ENCODE results near the gene PRKCA. TPM values are rescaled to one million over a fixed set of nuclear protein-coding genes. Genes with fewer than 3 reads are reported as not detected.
A peak's percentile ranks its signal among the peaks of the same experiment; 100 is the strongest.

Gene PRKCA
- total and polyA plus RNA-seq, 2 experiments from 2014 or later: 6.4 to 35.4 TPM

DNA sequence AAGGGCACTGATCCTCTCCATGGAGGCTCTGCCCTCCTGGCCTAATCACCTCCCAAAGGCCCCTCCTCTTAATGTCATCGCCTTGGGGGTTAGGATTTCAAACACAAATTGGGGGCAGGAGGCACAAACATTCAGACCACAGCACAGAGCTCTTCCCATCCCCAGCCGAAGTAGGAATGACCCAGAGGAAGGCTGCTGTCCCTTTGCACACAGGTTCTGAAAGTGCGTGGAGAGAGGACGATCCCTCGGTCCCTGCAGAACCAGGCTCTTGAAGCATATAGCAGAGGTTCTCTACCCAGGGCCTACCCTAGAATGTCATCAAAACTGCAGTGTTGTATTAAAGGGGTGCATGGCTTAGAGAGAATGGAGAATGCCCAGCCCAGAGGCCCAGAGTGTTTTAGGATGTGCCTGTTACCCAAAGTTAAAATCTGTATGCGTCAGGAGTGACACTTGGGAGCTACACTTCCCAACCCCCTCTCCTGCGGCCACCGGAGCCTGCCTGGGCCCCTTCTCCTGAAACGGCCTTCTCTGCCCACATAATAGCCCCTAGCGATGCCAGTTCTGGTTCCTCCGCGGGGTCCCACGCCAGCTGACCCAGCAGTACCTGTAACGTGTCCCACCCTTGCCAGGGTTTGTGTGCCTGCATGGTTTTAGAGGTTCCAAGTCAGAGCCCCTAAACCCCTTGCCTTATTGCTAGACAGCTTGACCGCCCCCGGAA lies 373.0 kb downstream of the PRKCA start:
- ATAC-seq: peak; percentile 62
- no peak overlapping the region for H3K27ac Mint-ChIP-seq

GRCh38 chr17:66675991-66676371 lies 373.6 kb downstream of the PRKCA start:
- no peak overlapping the region for H3K27ac Mint-ChIP-seq
- H3K4me3 ChIP-seq: no peak overlapping the region
- no peaks in the 10 kb centered on the region for H3K36me3 ChIP-seq (ENCODE audit: insufficient read depth)
- no peaks in the 10 kb centered on the region for H3K79me2 ChIP-seq (replicated peaks; ENCODE audit: insufficient read depth)
- no peak overlapping the region for H3K27ac ChIP-seq (ENCODE audit: low read depth)
- H3K4me1 Mint-ChIP-seq: peaks cover 18% of the 10 kb centered on the region
- no peak overlapping the region for H3K4me3 Mint-ChIP-seq
- no peaks in the 10 kb centered on the region; the same call in 1 of the 2 replicates for H3K4me1 ChIP-seq (ENCODE audit: insufficient read depth)
- H2AFZ ChIP-seq: no peak overlapping the region
- TF ChIP-seq, protein P1, sequence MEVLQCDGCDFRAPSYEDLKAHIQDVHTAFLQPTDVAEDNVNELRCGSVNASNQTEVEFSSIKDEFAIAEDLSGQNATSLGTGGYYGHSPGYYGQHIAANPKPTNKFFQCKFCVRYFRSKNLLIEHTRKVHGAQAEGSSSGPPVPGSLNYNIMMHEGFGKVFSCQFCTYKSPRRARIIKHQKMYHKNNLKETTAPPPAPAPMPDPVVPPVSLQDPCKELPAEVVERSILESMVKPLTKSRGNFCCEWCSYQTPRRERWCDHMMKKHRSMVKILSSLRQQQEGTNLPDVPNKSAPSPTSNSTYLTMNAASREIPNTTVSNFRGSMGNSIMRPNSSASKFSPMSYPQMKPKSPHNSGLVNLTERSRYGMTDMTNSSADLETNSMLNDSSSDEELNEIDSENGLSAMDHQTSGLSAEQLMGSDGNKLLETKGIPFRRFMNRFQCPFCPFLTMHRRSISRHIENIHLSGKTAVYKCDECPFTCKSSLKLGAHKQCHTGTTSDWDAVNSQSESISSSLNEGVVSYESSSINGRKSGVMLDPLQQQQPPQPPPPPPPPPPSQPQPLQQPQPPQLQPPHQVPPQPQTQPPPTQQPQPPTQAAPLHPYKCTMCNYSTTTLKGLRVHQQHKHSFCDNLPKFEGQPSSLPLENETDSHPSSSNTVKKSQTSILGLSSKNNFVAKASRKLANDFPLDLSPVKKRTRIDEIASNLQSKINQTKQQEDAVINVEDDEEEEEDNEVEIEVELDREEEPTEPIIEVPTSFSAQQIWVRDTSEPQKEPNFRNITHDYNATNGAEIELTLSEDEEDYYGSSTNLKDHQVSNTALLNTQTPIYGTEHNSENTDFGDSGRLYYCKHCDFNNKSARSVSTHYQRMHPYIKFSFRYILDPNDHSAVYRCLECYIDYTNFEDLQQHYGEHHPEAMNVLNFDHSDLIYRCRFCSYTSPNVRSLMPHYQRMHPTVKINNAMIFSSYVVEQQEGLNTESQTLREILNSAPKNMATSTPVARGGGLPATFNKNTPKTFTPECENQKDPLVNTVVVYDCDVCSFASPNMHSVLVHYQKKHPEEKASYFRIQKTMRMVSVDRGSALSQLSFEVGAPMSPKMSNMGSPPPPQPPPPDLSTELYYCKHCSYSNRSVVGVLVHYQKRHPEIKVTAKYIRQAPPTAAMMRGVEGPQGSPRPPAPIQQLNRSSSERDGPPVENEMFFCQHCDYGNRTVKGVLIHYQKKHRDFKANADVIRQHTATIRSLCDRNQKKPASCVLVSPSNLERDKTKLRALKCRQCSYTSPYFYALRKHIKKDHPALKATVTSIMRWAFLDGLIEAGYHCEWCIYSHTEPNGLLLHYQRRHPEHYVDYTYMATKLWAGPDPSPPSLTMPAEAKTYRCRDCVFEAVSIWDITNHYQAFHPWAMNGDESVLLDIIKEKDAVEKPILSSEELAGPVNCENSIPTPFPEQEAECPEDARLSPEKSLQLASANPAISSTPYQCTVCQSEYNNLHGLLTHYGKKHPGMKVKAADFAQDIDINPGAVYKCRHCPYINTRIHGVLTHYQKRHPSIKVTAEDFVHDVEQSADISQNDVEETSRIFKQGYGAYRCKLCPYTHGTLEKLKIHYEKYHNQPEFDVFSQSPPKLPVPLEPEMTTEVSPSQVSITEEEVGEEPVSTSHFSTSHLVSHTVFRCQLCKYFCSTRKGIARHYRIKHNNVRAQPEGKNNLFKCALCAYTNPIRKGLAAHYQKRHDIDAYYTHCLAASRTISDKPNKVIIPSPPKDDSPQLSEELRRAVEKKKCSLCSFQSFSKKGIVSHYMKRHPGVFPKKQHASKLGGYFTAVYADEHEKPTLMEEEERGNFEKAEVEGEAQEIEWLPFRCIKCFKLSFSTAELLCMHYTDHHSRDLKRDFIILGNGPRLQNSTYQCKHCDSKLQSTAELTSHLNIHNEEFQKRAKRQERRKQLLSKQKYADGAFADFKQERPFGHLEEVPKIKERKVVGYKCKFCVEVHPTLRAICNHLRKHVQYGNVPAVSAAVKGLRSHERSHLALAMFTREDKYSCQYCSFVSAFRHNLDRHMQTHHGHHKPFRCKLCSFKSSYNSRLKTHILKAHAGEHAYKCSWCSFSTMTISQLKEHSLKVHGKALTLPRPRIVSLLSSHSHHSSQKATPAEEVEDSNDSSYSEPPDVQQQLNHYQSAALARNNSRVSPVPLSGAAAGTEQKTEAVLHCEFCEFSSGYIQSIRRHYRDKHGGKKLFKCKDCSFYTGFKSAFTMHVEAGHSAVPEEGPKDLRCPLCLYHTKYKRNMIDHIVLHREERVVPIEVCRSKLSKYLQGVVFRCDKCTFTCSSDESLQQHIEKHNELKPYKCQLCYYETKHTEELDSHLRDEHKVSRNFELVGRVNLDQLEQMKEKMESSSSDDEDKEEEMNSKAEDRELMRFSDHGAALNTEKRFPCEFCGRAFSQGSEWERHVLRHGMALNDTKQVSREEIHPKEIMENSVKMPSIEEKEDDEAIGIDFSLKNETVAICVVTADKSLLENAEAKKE (CRISPR knock-in tag; IDR thresholded peaks at IDR 0.05): no peak
- no peak overlapping the region for H3K4me2 ChIP-seq
- no peaks in the 10 kb centered on the region for H3K9me2 ChIP-seq (ENCODE audit: insufficient read depth)
- no peaks in the 10 kb centered on the region for H3K27me3 Mint-ChIP-seq (ENCODE audit: insufficient read depth, low read depth, poor library complexity)
- H3K36me3 Mint-ChIP-seq (ENCODE audit: low read depth): no peaks in the 10 kb centered on the region
- DNase-seq (ENCODE audit: low spot score) (peak; percentile 20), ATAC-seq (no peak)
- H4K20me1 ChIP-seq (replicated peaks; ENCODE audit: insufficient read depth): no peaks in the 10 kb centered on the region
- H3K27me3 ChIP-seq (ENCODE audit: insufficient read depth): no peaks in the 10 kb centered on the region
- H3K9me3 Mint-ChIP-seq: 0 out of 3 replicates have a peak, but pooled peaks cover 4% of the 10 kb centered on the region
- no peaks in the 10 kb centered on the region for H3F3A ChIP-seq (replicated peaks; ENCODE audit: low read depth)

More for the DNA sequence above, 373.0 kb downstream of the PRKCA start:
- Histone ChIP-seq H3K27me3 (ENCODE audit: insufficient read depth) (no peaks in the 10 kb centered on the region), H3K4me3 (no peak overlapping the region), H4K20me1 (replicated peaks; ENCODE audit: insufficient read depth) (no peaks in the 10 kb centered on the region), H3K9me2 (ENCODE audit: insufficient read depth) (no peaks in the 10 kb centered on the region), H3F3A (replicated peaks; ENCODE audit: low read depth) (no peaks in the 10 kb centered on the region), H2AFZ (no peak overlapping the region), H3K36me3 (ENCODE audit: insufficient read depth) (no peaks in the 10 kb centered on the region), H3K79me2 (replicated peaks; ENCODE audit: insufficient read depth) (no peaks in the 10 kb centered on the region), H3K4me2 (no peak overlapping the region), H3K27ac (ENCODE audit: low read depth) (no peak overlapping the region), H3K4me1 (ENCODE audit: insufficient read depth) (no peaks in the 10 kb centered on the region; the same call in 1 of the 2 replicates)
- no peak overlapping the region for H3K4me3 Mint-ChIP-seq
- H3K9me3 Mint-ChIP-seq: 0 out of 3 replicates have a peak, but pooled peaks cover 4% of the 10 kb centered on the region
- H3K36me3 Mint-ChIP-seq (ENCODE audit: low read depth): no peaks in the 10 kb centered on the region
- DNase-seq (ENCODE audit: low spot score): peak; percentile 35
- peaks cover 18% of the 10 kb centered on the region for H3K4me1 Mint-ChIP-seq
- no peaks in the 10 kb centered on the region for H3K27me3 Mint-ChIP-seq (ENCODE audit: insufficient read depth, low read depth, poor library complexity)
- TF ChIP-seq, protein P2, sequence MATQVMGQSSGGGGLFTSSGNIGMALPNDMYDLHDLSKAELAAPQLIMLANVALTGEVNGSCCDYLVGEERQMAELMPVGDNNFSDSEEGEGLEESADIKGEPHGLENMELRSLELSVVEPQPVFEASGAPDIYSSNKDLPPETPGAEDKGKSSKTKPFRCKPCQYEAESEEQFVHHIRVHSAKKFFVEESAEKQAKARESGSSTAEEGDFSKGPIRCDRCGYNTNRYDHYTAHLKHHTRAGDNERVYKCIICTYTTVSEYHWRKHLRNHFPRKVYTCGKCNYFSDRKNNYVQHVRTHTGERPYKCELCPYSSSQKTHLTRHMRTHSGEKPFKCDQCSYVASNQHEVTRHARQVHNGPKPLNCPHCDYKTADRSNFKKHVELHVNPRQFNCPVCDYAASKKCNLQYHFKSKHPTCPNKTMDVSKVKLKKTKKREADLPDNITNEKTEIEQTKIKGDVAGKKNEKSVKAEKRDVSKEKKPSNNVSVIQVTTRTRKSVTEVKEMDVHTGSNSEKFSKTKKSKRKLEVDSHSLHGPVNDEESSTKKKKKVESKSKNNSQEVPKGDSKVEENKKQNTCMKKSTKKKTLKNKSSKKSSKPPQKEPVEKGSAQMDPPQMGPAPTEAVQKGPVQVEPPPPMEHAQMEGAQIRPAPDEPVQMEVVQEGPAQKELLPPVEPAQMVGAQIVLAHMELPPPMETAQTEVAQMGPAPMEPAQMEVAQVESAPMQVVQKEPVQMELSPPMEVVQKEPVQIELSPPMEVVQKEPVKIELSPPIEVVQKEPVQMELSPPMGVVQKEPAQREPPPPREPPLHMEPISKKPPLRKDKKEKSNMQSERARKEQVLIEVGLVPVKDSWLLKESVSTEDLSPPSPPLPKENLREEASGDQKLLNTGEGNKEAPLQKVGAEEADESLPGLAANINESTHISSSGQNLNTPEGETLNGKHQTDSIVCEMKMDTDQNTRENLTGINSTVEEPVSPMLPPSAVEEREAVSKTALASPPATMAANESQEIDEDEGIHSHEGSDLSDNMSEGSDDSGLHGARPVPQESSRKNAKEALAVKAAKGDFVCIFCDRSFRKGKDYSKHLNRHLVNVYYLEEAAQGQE (IDR thresholded peaks at IDR 0.05; ENCODE audit: unreplicated experiment): peak; percentile 66
- no peak for TF ChIP-seq JUNB (IDR thresholded peaks at IDR 0.05; ENCODE audit: unreplicated experiment)
- TF ChIP-seq, protein P3, sequence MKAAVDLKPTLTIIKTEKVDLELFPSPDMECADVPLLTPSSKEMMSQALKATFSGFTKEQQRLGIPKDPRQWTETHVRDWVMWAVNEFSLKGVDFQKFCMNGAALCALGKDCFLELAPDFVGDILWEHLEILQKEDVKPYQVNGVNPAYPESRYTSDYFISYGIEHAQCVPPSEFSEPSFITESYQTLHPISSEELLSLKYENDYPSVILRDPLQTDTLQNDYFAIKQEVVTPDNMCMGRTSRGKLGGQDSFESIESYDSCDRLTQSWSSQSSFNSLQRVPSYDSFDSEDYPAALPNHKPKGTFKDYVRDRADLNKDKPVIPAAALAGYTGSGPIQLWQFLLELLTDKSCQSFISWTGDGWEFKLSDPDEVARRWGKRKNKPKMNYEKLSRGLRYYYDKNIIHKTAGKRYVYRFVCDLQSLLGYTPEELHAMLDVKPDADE (IDR thresholded peaks at IDR 0.05): no peak
